Naive thymus-derived CD8-positive, alpha-beta T cell (primary cell): ENCODE results near the gene VWDE. TPM values are rescaled to one million over a fixed set of nuclear protein-coding genes. Genes with fewer than 3 reads are reported as not detected.
"Not testable (repeated sequence)": the region's sequence is repeated elsewhere in the genome, so short reads cannot be mapped to it uniquely, and the experiment has no call there.

Experiments used
- ATAC-seq, 2 donors: fragments of 150-1000 bp; cut with Tn5 transposase in 1 of 2; sonication (Bioruptor Pico), chemical (Tn5 transposase) in 1 of 2; 1 replicate in 1 of 2; 2 replicates in 1 of 2; pipeline ENCODE4 v1.10.0; 2021; ENCODE audit warnings: mild to moderate bottlenecking in 2 of 2, moderate library complexity in 2 of 2
- POLR2A ChIA-PET: fragments of 350-600 bp; sonication (Branson Sonifier 250); formaldehyde crosslinking; loops from one replicate; lab custom pipeline; 2021; ENCODE audit warnings: antibody characterized with exemption; lab: Charles Lee
- DNase-seq, 10 donors: peaks; one replicate each; pipeline versions ENCODE4 v3.0.0 to v3.0.0-alpha.2; 2020 to 2022
- H3K27ac Mint-ChIP-seq, 10 donors: one replicate each; pipeline ENCODE4 v1.8.0; 2020 to 2022; ENCODE audit warnings: mild to moderate bottlenecking in 10 of 10, mixed read lengths in 10 of 10, moderate library complexity in 4 of 10, inconsistent platforms in 1 of 10
- H3K27me3 Mint-ChIP-seq, 5 donors: one replicate each; pipeline ENCODE4 v1.8.0; 2021 to 2022; ENCODE audit warnings: mixed read lengths in 5 of 5
- H3K36me3 Mint-ChIP-seq, 3 donors: one replicate each; pipeline ENCODE4 v1.8.0; 2020 to 2022; ENCODE audit warnings: mixed read lengths in 3 of 3, mild to moderate bottlenecking in 2 of 3, inconsistent platforms in 1 of 3
- H3K4me1 Mint-ChIP-seq, 4 donors: one replicate each; pipeline ENCODE4 v1.8.0; 2021 to 2022; ENCODE audit warnings: mixed read lengths in 4 of 4
- H3K4me3 Mint-ChIP-seq, 10 donors: one replicate each; pipeline ENCODE4 v1.8.0; 2020 to 2022; ENCODE audit warnings: mild to moderate bottlenecking in 10 of 10, mixed read lengths in 10 of 10, moderate library complexity in 6 of 10, inconsistent platforms in 1 of 10
- H3K9me3 Mint-ChIP-seq, 9 donors: one replicate each; pipeline ENCODE4 v1.8.0; 2020 to 2022; ENCODE audit warnings: mixed read lengths in 9 of 9, mild to moderate bottlenecking in 3 of 9, inconsistent platforms in 1 of 9, moderate library complexity in 1 of 9
- polyA plus RNA-seq, 3 donors: library from polyadenylated mRNA; unstranded; fragments of 300-500 nt; fragmentation: Illumina TruSeq; gene quantifications; one replicate each; pipeline ENCODE4 v1.2.3, GENCODE V29; 2021
- total RNA-seq, 8 experiments: library from RNA in 2 of 8; stranded (reverse) in 2 of 8; gene quantifications; one replicate each; pipeline ENCODE4 v1.2.3 and lab custom pipeline; 2021 to 2026

Gene VWDE
- total RNA-seq (1 to 10 TPM; 3.5 to 4.0 TPM), polyA plus RNA-seq (1 to 10 TPM in 1 of 3 donors, not detected in 2; 1.0 TPM), total RNA-seq (lab: John Stamatoyannopoulos, UW) (0.32 to 8.4 (median 1.4) reads per million in 6 experiments)

DNA sequence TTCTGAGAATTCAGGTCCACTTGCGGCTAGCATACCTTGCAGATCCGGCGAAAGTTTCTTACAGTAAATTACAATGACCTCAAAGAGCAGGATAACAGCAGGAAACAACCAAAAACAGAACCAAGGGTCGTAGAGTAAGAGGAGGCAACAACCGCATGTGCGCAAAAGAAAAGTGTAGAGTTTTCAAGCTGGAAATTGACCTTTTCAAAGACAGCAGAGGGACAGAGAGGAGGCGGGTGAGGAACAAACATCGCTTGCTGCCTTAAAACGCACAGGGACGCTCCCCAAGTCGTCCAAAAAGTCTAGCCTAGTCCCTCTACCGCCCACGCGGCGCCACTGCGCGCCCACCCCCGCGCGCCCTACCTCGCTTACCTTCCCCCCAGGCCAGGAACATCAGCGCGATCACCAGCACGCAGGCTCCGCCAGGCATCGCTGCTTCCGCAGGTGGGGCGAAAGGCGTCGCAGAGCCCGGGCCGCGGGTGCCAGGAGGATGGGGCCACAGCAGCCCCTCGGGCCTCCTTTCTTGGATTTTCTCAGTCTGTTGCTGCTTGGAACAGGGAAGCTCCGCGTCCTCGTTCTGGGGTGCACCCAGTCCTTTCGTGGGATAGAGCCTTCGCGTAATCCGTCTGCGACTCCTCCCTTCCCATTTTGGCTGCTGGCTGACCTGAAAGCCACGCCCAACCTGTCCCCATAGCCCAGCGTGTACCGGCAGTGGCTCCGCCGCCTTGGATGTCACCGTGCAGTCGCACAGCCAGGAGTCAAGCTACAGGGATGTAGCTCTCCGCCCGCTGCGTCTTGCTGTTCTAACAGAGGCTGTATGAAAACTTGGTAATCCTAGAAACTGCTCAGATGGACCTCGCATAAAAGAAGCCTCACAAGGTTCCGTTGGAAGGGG is at the start of gene VWDE:
TSS of gene VWDE (minus strand) at position 579 of the 895 bp plus-strand sequence. CDS start at position 430, 149 bp downstream.
- POLR2A ChIA-PET = interaction anchor here (1.0 kb wide), 1 partner anchor 193 kb away, joined by 4 read pairs; the partner anchor contains the start of gene TMEM106B
- H3K27me3 Mint-ChIP-seq = peaks cover 10 to 36% (median 21%) of the 10 kb centered on the region in 5 donors

DNA sequence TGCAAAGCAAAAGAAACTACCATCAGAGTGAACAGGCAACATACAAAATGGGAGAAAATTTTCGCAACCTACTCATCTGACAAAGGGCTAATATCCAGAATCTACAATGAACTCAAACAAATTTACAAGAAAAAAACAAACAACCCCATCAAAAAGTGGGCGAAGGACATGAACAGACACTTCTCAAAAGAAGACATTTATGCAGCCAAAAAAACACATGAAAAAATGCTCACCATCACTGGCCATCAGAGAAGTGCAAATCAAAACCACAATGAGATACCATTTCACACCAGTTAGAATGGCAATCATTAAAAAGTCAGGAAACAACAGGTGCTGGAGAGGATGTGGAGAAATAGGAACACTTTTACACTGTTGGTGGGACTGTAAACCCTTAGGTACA is 49.5 kb upstream of the VWDE start:
- H3K36me3 Mint-ChIP-seq, ATAC-seq: not testable (repeated sequence)
- peaks cover 0 to 10% (median 2%) of the 10 kb centered on the region in 9 donors for H3K9me3 Mint-ChIP-seq

More for the DNA sequence above, at the start of gene VWDE:
- Mint-ChIP-seq H3K27ac (peak within 1 kb of the TSS in 6 of 10 donors; percentile 3 to 93 (median 78)), H3K36me3 (peaks cover 0 to 2% (median 2%) of the 10 kb centered on the region in 3 donors), H3K4me3 (peak within 1 kb of the TSS; percentile 70 to 91 (median 84)), H3K9me3 (peaks cover 0 to 5% (median 2%) of the 10 kb centered on the region in 9 donors), H3K4me1 (peaks cover 4 to 32% (median 16%) of the 10 kb centered on the region in 4 donors)
- DNase-seq (peak in 9 of 10 donors; percentile 18 to 81 (median 43)), ATAC-seq (peak; percentile 82 to 92)

GRCh38 chr7:12450615-12451014 is 47.0 kb upstream of the VWDE start:
- H3K27ac Mint-ChIP-seq = no peak overlapping the region
- peaks cover 0 to 7% (median 6%) of the 10 kb centered on the region in 5 donors for H3K27me3 Mint-ChIP-seq
- DNase-seq = no peak
- POLR2A ChIA-PET = no interaction called here
- H3K36me3 Mint-ChIP-seq = no peaks in the 10 kb centered on the region
- ATAC-seq = no peak
- H3K4me1 Mint-ChIP-seq = no peaks in the 10 kb centered on the region
- H3K9me3 Mint-ChIP-seq = peaks cover 0 to 10% (median 2%) of the 10 kb centered on the region in 9 donors
- no peak overlapping the region for H3K4me3 Mint-ChIP-seq

More for the DNA sequence above, 49.5 kb upstream of the VWDE start:
- H3K27ac Mint-ChIP-seq, H3K4me1 Mint-ChIP-seq, H3K4me3 Mint-ChIP-seq, POLR2A ChIA-PET, H3K27me3 Mint-ChIP-seq, DNase-seq: not testable (repeated sequence)

GRCh38 chr7:12444785-12445184 is 41.1 kb upstream of the VWDE start:
- Mint-ChIP-seq H3K4me1 (no peaks in the 10 kb centered on the region), H3K9me3 (peaks cover 0 to 2% (median 0%) of the 10 kb centered on the region in 9 donors), H3K4me3 (no peak overlapping the region), H3K27me3 (peaks cover 2 to 18% (median 10%) of the 10 kb centered on the region in 5 donors), H3K36me3 (no peaks in the 10 kb centered on the region), H3K27ac (no peak overlapping the region)
- POLR2A ChIA-PET = no interaction called here
- DNase-seq (no peak), ATAC-seq (no peak)

GRCh38 chr7:12440229-12440628 is 36.6 kb upstream of the VWDE start:
- H3K4me3 Mint-ChIP-seq = no peak overlapping the region
- ATAC-seq (no peak), DNase-seq (no peak)
- H3K9me3 Mint-ChIP-seq = peaks cover 0 to 2% (median 0%) of the 10 kb centered on the region in 9 donors
- POLR2A ChIA-PET = no interaction called here
- H3K27me3 Mint-ChIP-seq = peaks cover 3 to 36% (median 12%) of the 10 kb centered on the region in 5 donors
- H3K27ac Mint-ChIP-seq = no peak overlapping the region
- no peaks in the 10 kb centered on the region for H3K4me1 Mint-ChIP-seq
- H3K36me3 Mint-ChIP-seq = no peaks in the 10 kb centered on the region

- Mint-ChIP-seq H3K9me3 (no peaks in the 10 kb centered on the region), H3K4me1 (no peaks in the 10 kb centered on the region), H3K36me3 (no peaks in the 10 kb centered on the region), H3K4me3 (no peak overlapping the region), H3K27ac (no peak overlapping the region), H3K27me3 (peaks cover 3 to 25% (median 6%) of the 10 kb centered on the region in 5 donors)
- no peak for DNase-seq
- no peak for ATAC-seq
- POLR2A ChIA-PET = no interaction called here
Measured at GRCh38 chr7:12436896-12437535, 33.4 kb upstream of the VWDE start.

DNA sequence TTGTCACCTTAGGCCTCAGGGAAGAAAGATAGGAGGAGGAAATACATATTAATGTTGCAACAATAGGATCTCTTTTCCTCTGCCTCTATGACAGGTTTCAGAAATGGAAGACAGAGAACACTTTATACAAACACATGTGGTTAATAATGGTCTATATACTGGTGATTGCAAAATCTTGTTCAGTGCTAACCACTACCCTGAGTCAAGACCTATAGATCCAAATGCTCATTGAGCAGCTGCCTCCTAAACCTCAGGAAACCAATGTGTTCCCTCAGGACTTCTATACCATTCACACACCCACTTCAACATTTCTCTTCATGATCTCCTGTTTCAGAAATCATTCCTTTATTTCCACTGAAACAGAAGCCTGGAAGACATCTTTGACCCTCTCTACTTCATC is 32.5 kb upstream of the VWDE start:
- Mint-ChIP-seq H3K4me1 (no peaks in the 10 kb centered on the region), H3K27me3 (peaks cover 3 to 28% (median 11%) of the 10 kb centered on the region in 5 donors), H3K36me3 (no peaks in the 10 kb centered on the region), H3K4me3 (no peak overlapping the region), H3K27ac (no peak overlapping the region), H3K9me3 (no peaks in the 10 kb centered on the region)
- DNase-seq = no peak
- POLR2A ChIA-PET = no interaction called here
- ATAC-seq = no peak

- Mint-ChIP-seq H3K4me1 (no peaks in the 10 kb centered on the region), H3K27ac (no peak overlapping the region), H3K4me3 (no peak overlapping the region), H3K27me3 (peaks cover 6 to 37% (median 11%) of the 10 kb centered on the region in 5 donors), H3K36me3 (no peaks in the 10 kb centered on the region), H3K9me3 (peaks cover 0 to 3% (median 0%) of the 10 kb centered on the region in 9 donors)
- no peak for ATAC-seq
- POLR2A ChIA-PET = no interaction called here
- DNase-seq = no peak
Measured at GRCh38 chr7:12434012-12434642, 30.5 kb upstream of the VWDE start.

GRCh38 chr7:12431886-12432556 is 28.4 kb upstream of the VWDE start:
- H3K36me3 Mint-ChIP-seq = peaks cover 0 to 8% (median 0%) of the 10 kb centered on the region in 3 donors
- H3K4me1 Mint-ChIP-seq = no peaks in the 10 kb centered on the region
- POLR2A ChIA-PET = no interaction called here
- no peak overlapping the region for H3K4me3 Mint-ChIP-seq
- ATAC-seq (no peak), DNase-seq (no peak)
- peaks cover 0 to 14% (median under 1%) of the 10 kb centered on the region in 9 donors for H3K9me3 Mint-ChIP-seq
- H3K27ac Mint-ChIP-seq = no peak overlapping the region
- peaks cover 7 to 50% (median 13%) of the 10 kb centered on the region in 5 donors for H3K27me3 Mint-ChIP-seq

DNA sequence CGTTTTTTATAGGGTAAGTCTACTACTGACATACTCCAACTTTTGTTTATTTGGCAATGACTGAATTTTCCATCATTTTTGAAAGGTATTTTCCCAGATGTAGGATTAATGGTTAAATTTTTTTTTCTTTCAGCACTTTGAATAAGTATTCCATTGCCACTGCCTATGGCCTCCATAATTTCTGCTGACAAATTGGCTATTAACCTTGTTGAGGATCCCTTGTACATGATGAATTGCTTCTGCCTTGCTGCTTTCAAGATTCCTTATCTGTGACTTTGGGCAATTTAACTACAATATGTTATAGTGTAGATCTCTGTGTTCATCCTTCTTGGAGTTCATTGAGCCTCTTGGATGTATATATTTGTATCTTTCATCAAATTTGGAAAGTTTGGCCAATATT is 21.6 kb upstream of the VWDE start:
- no peak overlapping the region for H3K4me3 Mint-ChIP-seq
- ATAC-seq = no peak

DNA sequence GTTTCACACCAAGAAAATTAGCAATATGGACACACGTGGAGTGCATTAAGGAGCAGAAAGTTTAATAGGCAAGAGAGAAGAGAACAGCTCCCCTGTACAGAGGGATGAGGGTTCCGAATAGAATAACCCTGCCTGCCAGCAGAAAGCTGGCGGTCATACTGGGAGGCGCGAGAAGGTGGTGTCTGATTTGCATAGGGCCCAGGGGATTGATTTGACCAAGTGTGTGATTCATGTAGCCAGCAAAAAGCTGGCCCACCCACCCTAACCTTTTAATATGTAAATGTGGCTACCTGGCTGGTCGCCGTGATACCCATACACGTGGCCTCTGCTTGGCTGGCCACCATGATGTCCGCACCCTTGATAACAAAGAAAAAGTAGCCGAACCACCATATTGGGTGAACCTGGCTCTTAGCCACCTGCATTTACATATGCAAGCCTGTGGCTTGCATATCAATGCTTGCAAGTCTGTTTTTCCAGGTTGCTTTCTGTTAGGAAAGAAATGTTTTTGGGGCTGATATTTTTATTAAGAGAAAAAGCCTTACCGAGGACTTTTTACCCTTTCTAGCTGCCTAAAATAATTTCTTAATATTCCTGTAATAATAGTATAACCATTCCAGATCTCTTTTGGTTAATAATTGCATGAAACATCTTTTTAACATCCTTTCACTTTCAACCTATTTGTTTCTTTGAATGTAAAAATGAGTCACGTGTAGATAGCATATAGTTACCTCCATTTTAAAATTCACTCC is 20.5 kb upstream of the VWDE start:
- Mint-ChIP-seq H3K4me1 (no peaks in the 10 kb centered on the region), H3K27me3 (peaks cover 2 to 18% (median 13%) of the 10 kb centered on the region in 5 donors), H3K27ac (no peak overlapping the region), H3K4me3 (no peak overlapping the region), H3K9me3 (peaks cover 0 to 25% (median 2%) of the 10 kb centered on the region in 9 donors), H3K36me3 (peaks cover 0 to 8% (median 0%) of the 10 kb centered on the region in 3 donors)
- POLR2A ChIA-PET = no interaction called here
- ATAC-seq (no peak), DNase-seq (no peak)

More for the DNA sequence above, 21.6 kb upstream of the VWDE start:
- Mint-ChIP-seq H3K27ac (no peak overlapping the region), H3K27me3 (peaks cover 4 to 30% (median 13%) of the 10 kb centered on the region in 5 donors), H3K9me3 (peaks cover 0 to 25% (median 2%) of the 10 kb centered on the region in 9 donors), H3K36me3 (peaks cover 0 to 8% (median 0%) of the 10 kb centered on the region in 3 donors), H3K4me1 (no peaks in the 10 kb centered on the region)
- POLR2A ChIA-PET = no interaction called here
- DNase-seq = no peak
